Astrocyte (in vitro differentiated cells and primary cell): ENCODE results near the gene TRAM2. TPM values are rescaled to one million over a fixed set of nuclear protein-coding genes. Genes with fewer than 3 reads are reported as not detected.

Experiments used
- DNase-seq: peaks from one replicate; pipeline ENCODE4 v3.0.0-alpha.2; 2010; ENCODE audit warnings: low read depth
- FAIRE-seq: peaks from 2 replicates; lab custom pipeline; 2011; peaks lifted over from hg19 to GRCh38; lab: Jason Lieb, UNC
- H2AFZ ChIP-seq: 2 replicates; pipeline ENCODE4 v1.6.0; 2012; ENCODE audit warnings: low read depth, low read length, inconsistent platforms
- H3K27ac ChIP-seq: 2 replicates; pipeline ENCODE4 v1.5.1; 2011; ENCODE audit warnings: low read depth, low read length, inconsistent platforms
- H3K27me3 ChIP-seq: 2 replicates; pipeline ENCODE4 v1.6.0; 2011; ENCODE audit warnings: low read length, inconsistent platforms; ENCODE audit not compliant: insufficient read depth
- H3K36me3 ChIP-seq: 2 replicates; pipeline ENCODE4 v1.5.1; 2011; ENCODE audit warnings: low read length, inconsistent platforms; ENCODE audit not compliant: insufficient read depth
- H3K4me1 ChIP-seq: 2 replicates; pipeline ENCODE4 v1.5.1; 2011; ENCODE audit warnings: low read length, inconsistent platforms; ENCODE audit not compliant: insufficient read depth
- H3K4me2 ChIP-seq: 2 replicates; pipeline ENCODE4 v1.6.0; 2012; ENCODE audit warnings: low read length, inconsistent platforms
- H3K4me3 ChIP-seq: 2 replicates; pipeline ENCODE4 v1.5.1; 2011; ENCODE audit warnings: low read depth, mild to moderate bottlenecking, low read length, inconsistent platforms; ENCODE audit not compliant: insufficient read depth
- H3K79me2 ChIP-seq: 2 replicates; pipeline ENCODE4 v1.6.0; 2012; ENCODE audit warnings: mild to moderate bottlenecking, low read length, inconsistent platforms; ENCODE audit not compliant: insufficient read depth
- H3K9ac ChIP-seq: 2 replicates; pipeline ENCODE4 v1.6.0; 2012; ENCODE audit warnings: mild to moderate bottlenecking, low read length, inconsistent platforms
- H3K9me3 ChIP-seq: 2 replicates; pipeline ENCODE4 v1.5.1; 2012; ENCODE audit warnings: low read depth, mild to moderate bottlenecking, low read length, inconsistent platforms; ENCODE audit not compliant: insufficient read depth
- H4K20me1 ChIP-seq: 2 replicates; pipeline ENCODE4 v1.6.0; 2012; ENCODE audit warnings: low read length, inconsistent platforms; ENCODE audit not compliant: insufficient read depth
- H3K27ac Mint-ChIP-seq: one replicate; pipeline ENCODE4 v1.8.0; 2021; ENCODE audit warnings: mild to moderate bottlenecking, mixed read lengths; ENCODE audit not compliant: unreplicated experiment
- H3K27me3 Mint-ChIP-seq: one replicate; pipeline ENCODE4 v1.8.0; 2021; ENCODE audit warnings: low read depth, mixed read lengths; ENCODE audit not compliant: unreplicated experiment
- H3K36me3 Mint-ChIP-seq: one replicate; pipeline ENCODE4 v1.8.0; 2021; ENCODE audit warnings: low read depth, mixed read lengths; ENCODE audit not compliant: unreplicated experiment
- H3K4me1 Mint-ChIP-seq: one replicate; pipeline ENCODE4 v1.8.0; 2021; ENCODE audit warnings: low read depth, mixed read lengths; ENCODE audit not compliant: unreplicated experiment
- H3K4me3 Mint-ChIP-seq: one replicate; pipeline ENCODE4 v1.8.0; 2021; ENCODE audit warnings: mild to moderate bottlenecking, moderate library complexity, mixed read lengths; ENCODE audit not compliant: unreplicated experiment
- H3K9me3 Mint-ChIP-seq: one replicate; pipeline ENCODE4 v1.8.0; 2021; ENCODE audit warnings: mild to moderate bottlenecking, mixed read lengths; ENCODE audit not compliant: unreplicated experiment
- EZH2 ChIP-seq: IDR thresholded peaks from 2 replicates; pipeline ENCODE4 v1.6.1; 2012; ENCODE audit warnings: mild to moderate bottlenecking, low read length, inconsistent platforms; ENCODE audit not compliant: insufficient read depth
- total RNA-seq: library from RNA; stranded (reverse); gene quantifications from 2 replicates; pipeline ENCODE4 v1.2.1, GENCODE V29; 2021
- TF ChIP-seq, protein P1 (sequence below): IDR thresholded peaks from 2 replicates; pipeline ENCODE4 v1.5.1; 2011; ENCODE audit warnings: low read depth, mild to moderate bottlenecking, inconsistent platforms, low read length, moderate library complexity; ENCODE audit not compliant: insufficient read depth

TRAM2 gene
- total RNA-seq, 1 donor from 2014 or later: 93.4 TPM

GRCh38 chr6:52555518-52556233 is 21.2 kb downstream of the TRAM2 start:
- H3K27ac Mint-ChIP-seq: peak overlapping the region; percentile 21
- Histone ChIP-seq H3K27ac (peak overlapping the region; percentile 67), H3K79me2 (peaks cover 98% of the 10 kb centered on the region), H2AFZ (no peak overlapping the region), H3K4me2 (peak overlapping the region; percentile 57), H4K20me1 (peaks cover 43% of the 10 kb centered on the region), H3K9me3 (no peaks in the 10 kb centered on the region), H3K4me1 (peaks cover 74% of the 10 kb centered on the region), H3K9ac (peak overlapping the region; percentile 65), H3K4me3 (no peak overlapping the region), H3K36me3 (no peaks in the 10 kb centered on the region), H3K27me3 (no peaks in the 10 kb centered on the region)
- no peaks in the 10 kb centered on the region for H3K27me3 Mint-ChIP-seq
- peaks cover 66% of the 10 kb centered on the region for H3K4me1 Mint-ChIP-seq
- DNase-seq (no peak), FAIRE-seq (no peak)
- H3K9me3 Mint-ChIP-seq: peaks cover 4% of the 10 kb centered on the region
- no peak for TF ChIP-seq EZH2
- TF ChIP-seq, protein P1, sequence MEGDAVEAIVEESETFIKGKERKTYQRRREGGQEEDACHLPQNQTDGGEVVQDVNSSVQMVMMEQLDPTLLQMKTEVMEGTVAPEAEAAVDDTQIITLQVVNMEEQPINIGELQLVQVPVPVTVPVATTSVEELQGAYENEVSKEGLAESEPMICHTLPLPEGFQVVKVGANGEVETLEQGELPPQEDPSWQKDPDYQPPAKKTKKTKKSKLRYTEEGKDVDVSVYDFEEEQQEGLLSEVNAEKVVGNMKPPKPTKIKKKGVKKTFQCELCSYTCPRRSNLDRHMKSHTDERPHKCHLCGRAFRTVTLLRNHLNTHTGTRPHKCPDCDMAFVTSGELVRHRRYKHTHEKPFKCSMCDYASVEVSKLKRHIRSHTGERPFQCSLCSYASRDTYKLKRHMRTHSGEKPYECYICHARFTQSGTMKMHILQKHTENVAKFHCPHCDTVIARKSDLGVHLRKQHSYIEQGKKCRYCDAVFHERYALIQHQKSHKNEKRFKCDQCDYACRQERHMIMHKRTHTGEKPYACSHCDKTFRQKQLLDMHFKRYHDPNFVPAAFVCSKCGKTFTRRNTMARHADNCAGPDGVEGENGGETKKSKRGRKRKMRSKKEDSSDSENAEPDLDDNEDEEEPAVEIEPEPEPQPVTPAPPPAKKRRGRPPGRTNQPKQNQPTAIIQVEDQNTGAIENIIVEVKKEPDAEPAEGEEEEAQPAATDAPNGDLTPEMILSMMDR: no peak
- no peak overlapping the region for H3K4me3 Mint-ChIP-seq
- H3K36me3 Mint-ChIP-seq: peaks cover 3% of the 10 kb centered on the region

GRCh38 chr6:52554684-52555280 is 22.1 kb downstream of the TRAM2 start:
- Histone ChIP-seq H3K4me1 (peaks cover 78% of the 10 kb centered on the region), H3K79me2 (peaks cover 99% of the 10 kb centered on the region), H3K27ac (peak overlapping the region; percentile 67), H3K36me3 (peaks cover under 1% of the 10 kb centered on the region), H3K9me3 (no peaks in the 10 kb centered on the region), H3K27me3 (no peaks in the 10 kb centered on the region), H4K20me1 (peaks cover 48% of the 10 kb centered on the region), H3K4me3 (no peak overlapping the region), H3K9ac (no peak overlapping the region), H2AFZ (no peak overlapping the region), H3K4me2 (peak overlapping the region; percentile 4)
- H3K9me3 Mint-ChIP-seq: peaks cover 4% of the 10 kb centered on the region
- H3K4me3 Mint-ChIP-seq: no peak overlapping the region
- no peaks in the 10 kb centered on the region for H3K27me3 Mint-ChIP-seq
- DNase-seq (no peak), FAIRE-seq (no peak)
- TF ChIP-seq, protein P1: no peak
- no peak for TF ChIP-seq EZH2
- H3K4me1 Mint-ChIP-seq: peaks cover 70% of the 10 kb centered on the region
- H3K27ac Mint-ChIP-seq: peak overlapping the region; percentile 75
- peaks cover 8% of the 10 kb centered on the region for H3K36me3 Mint-ChIP-seq

DNA sequence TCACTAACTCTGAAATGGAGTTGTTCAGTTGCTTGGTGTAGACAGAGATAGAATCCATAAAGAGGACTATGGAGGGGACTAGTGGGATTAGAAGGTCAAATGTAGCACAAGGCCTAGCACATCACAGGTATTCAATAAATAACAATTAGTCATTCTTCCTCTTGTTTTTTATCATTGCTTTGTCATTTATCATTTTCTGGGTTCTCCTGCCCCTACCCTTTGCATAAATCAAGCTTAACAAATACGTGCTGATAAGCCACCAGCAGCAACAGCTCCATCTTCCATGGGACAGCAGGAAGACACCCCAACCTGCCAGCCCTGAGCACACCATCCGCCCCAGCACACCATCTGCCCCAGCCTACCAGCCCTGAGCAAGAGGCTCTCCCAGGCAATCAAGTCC is 23.1 kb downstream of the TRAM2 start:
- Histone ChIP-seq H3K9me3 (no peaks in the 10 kb centered on the region), H3K4me1 (peaks cover 77% of the 10 kb centered on the region), H3K27me3 (no peaks in the 10 kb centered on the region), H2AFZ (no peak overlapping the region), H3K4me2 (no peak overlapping the region), H4K20me1 (peaks cover 41% of the 10 kb centered on the region), H3K9ac (no peak overlapping the region), H3K4me3 (no peak overlapping the region), H3K36me3 (peaks cover 5% of the 10 kb centered on the region), H3K27ac (no peak overlapping the region), H3K79me2 (peaks cover 99% of the 10 kb centered on the region)
- Mint-ChIP-seq H3K4me1 (peaks cover 73% of the 10 kb centered on the region), H3K27ac (no peak overlapping the region), H3K4me3 (no peak overlapping the region), H3K36me3 (peaks cover 11% of the 10 kb centered on the region), H3K27me3 (no peaks in the 10 kb centered on the region), H3K9me3 (peaks cover 8% of the 10 kb centered on the region)
- no peak for FAIRE-seq
- no peak for TF ChIP-seq EZH2
- TF ChIP-seq, protein P1: no peak
- DNase-seq: no peak
